SU-DHL-6 (cell line): ENCODE results near the gene TMEM250.
"Not testable (repeated sequence)": the region's sequence is repeated elsewhere in the genome, so short reads cannot be mapped to it uniquely, and the experiment has no call there.

Experiments
- H2AFZ ChIP-seq: fragments of 200-600 bp; sonication (generic); 2 replicates; pipeline ENCODE4 v1.6.1; 2014; ENCODE audit warnings: low read depth, mild to moderate bottlenecking, moderate library complexity, mixed read lengths, antibody characterized with exemption, low read length; ENCODE audit not compliant: severe bottlenecking
- H3F3A ChIP-seq: fragments of 200-600 bp; shearing (Covaris generic); 2 replicates; pipeline ENCODE4 v1.6.0; 2016; ENCODE audit warnings: antibody characterized with exemption, mild to moderate bottlenecking; ENCODE audit not compliant: insufficient read depth
- H3K27ac ChIP-seq: fragments of 200-600 bp; sonication (generic); 2 replicates; pipeline ENCODE4 v1.5.1; 2016; ENCODE audit warnings: low read depth, mild to moderate bottlenecking, low read length, moderate library complexity, mixed read lengths
- H3K27me3 ChIP-seq: fragments of 200-600 bp; sonication (generic), shearing (Covaris generic); 2 replicates; pipeline ENCODE4 v1.6.0; 2014; ENCODE audit warnings: mild to moderate bottlenecking, low read length
- H3K36me3 ChIP-seq: fragments of 200-600 bp; sonication (generic); 2 replicates; pipeline ENCODE4 v1.6.1; 2014; ENCODE audit warnings: mild to moderate bottlenecking, low read length, mixed read lengths
- H3K4me2 ChIP-seq: fragments of 300-600, 200-600 bp; shearing (Covaris generic), sonication (generic); 2 replicates; pipeline ENCODE4 v1.6.0; 2014; ENCODE audit warnings: low read length, low read depth, mild to moderate bottlenecking; ENCODE audit not compliant: poor library complexity, severe bottlenecking
- H3K4me3 ChIP-seq: fragments of 200-600 bp; sonication (generic); 2 replicates; pipeline ENCODE4 v1.5.1; 2014; ENCODE audit warnings: antibody characterized with exemption, low read length, mild to moderate bottlenecking, mixed read lengths; ENCODE audit not compliant: insufficient read depth, poor library complexity, severe bottlenecking
- H3K79me2 ChIP-seq: fragments of 200-600 bp; sonication (generic); 2 replicates; pipeline ENCODE4 v1.6.1; 2014; ENCODE audit warnings: mild to moderate bottlenecking, low read length, moderate library complexity; ENCODE audit not compliant: insufficient read depth
- H3K9ac ChIP-seq: fragments of 200-600 bp; sonication (generic); 2 replicates; pipeline ENCODE4 v1.7.0; 2014; ENCODE audit warnings: mild to moderate bottlenecking, low read length
- H3K9me2 ChIP-seq: fragments of 200-600 bp; sonication (generic); replicated peaks from 2 replicates; pipeline ENCODE4 v1.6.1; 2014; ENCODE audit warnings: low read length; ENCODE audit not compliant: insufficient read depth
- H3K9me3 ChIP-seq: fragments of 200-600 bp; sonication (generic); 2 replicates; pipeline ENCODE4 v1.6.1; 2014; ENCODE audit warnings: low read length, mixed read lengths; ENCODE audit not compliant: insufficient read depth
- H4K20me1 ChIP-seq: fragments of 200-600 bp; sonication (generic); 2 replicates; pipeline ENCODE4 v1.6.1; 2014; ENCODE audit warnings: low read depth, mild to moderate bottlenecking, antibody characterized with exemption, low read length, moderate library complexity, mixed read lengths
- EZH2phosphoT487 ChIP-seq: fragments of 200-600 bp; sonication (generic), shearing (Covaris generic); conservative IDR thresholded peaks from 2 replicates; pipeline ENCODE4 v1.6.1; 2018; ENCODE audit warnings: mild to moderate bottlenecking, antibody characterized with exemption, low read length, moderate library complexity, mixed read lengths
- TF ChIP-seq, protein P1 (sequence below): fragments of 200-600 bp; sonication (generic); IDR thresholded peaks from one replicate; pipeline ENCODE4 v1.5.1; 2017; ENCODE audit warnings: antibody characterized with exemption, mild to moderate bottlenecking, low read length, moderate library complexity; ENCODE audit not compliant: insufficient read depth, poor library complexity, severe bottlenecking

The TMEM250 gene

DNA sequence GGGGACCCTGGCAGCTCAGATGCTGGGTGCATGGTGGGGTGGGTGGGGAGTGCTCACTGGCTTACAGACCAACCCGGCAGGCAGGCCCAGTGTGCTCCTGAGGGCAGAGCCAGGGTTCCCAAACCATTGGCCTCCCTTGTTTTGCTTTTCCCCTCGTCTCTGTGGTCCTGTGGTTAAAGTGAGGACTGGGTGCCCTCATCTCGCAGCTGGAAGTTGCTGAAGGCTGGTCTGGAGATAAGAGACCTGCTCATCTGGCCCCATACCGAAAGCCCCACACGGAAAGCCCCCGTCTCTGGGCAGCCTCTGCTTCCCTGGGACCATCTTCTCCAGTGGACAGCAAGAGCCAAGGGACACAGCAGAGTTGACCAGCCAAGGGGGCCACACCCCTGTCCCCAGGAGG is 13.8 kb downstream of the TMEM250 start:
- Histone ChIP-seq H4K20me1 (no peaks in the 10 kb centered on the region), H3K9ac (no peak overlapping the region), H3K4me2 (no peak overlapping the region), H3K9me3 (no peaks in the 10 kb centered on the region), H3K4me3 (no peak overlapping the region), H3F3A (no peaks in the 10 kb centered on the region), H3K27ac (no peak overlapping the region), H3K9me2 (no peaks in the 10 kb centered on the region), H3K79me2 (no peaks in the 10 kb centered on the region), H3K27me3 (no peaks in the 10 kb centered on the region), H2AFZ (no peak overlapping the region), H3K36me3 (no peaks in the 10 kb centered on the region)
- no peak for TF ChIP-seq EZH2phosphoT487
- TF ChIP-seq, protein P1, sequence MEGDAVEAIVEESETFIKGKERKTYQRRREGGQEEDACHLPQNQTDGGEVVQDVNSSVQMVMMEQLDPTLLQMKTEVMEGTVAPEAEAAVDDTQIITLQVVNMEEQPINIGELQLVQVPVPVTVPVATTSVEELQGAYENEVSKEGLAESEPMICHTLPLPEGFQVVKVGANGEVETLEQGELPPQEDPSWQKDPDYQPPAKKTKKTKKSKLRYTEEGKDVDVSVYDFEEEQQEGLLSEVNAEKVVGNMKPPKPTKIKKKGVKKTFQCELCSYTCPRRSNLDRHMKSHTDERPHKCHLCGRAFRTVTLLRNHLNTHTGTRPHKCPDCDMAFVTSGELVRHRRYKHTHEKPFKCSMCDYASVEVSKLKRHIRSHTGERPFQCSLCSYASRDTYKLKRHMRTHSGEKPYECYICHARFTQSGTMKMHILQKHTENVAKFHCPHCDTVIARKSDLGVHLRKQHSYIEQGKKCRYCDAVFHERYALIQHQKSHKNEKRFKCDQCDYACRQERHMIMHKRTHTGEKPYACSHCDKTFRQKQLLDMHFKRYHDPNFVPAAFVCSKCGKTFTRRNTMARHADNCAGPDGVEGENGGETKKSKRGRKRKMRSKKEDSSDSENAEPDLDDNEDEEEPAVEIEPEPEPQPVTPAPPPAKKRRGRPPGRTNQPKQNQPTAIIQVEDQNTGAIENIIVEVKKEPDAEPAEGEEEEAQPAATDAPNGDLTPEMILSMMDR = no peak

DNA sequence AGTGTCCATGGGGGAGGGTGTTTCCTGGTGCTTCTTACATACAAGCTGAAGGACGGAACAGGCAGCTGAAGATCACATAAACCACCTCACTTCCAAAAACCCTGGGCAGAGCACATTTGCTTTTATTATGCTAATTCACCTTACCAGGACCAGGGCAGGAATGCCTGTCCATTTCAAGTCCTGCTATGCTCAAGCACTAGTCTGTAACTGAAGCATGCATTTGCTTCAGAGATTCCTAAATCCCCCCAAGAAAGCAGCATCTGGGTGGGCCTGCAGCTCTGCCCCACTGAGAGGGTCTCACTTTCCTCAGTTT is 14.2 kb downstream of the TMEM250 start:
- Histone ChIP-seq H3K4me2 (no peak overlapping the region), H4K20me1 (no peaks in the 10 kb centered on the region), H3K9me2 (no peaks in the 10 kb centered on the region), H3K79me2 (no peaks in the 10 kb centered on the region), H3F3A (no peaks in the 10 kb centered on the region), H3K36me3 (no peaks in the 10 kb centered on the region), H2AFZ (no peak overlapping the region), H3K4me3 (no peak overlapping the region), H3K27me3 (no peaks in the 10 kb centered on the region), H3K9me3 (no peaks in the 10 kb centered on the region), H3K27ac (no peak overlapping the region), H3K9ac (no peak overlapping the region)
- TF ChIP-seq, protein P1 = no peak
- TF ChIP-seq EZH2phosphoT487 = no peak

DNA sequence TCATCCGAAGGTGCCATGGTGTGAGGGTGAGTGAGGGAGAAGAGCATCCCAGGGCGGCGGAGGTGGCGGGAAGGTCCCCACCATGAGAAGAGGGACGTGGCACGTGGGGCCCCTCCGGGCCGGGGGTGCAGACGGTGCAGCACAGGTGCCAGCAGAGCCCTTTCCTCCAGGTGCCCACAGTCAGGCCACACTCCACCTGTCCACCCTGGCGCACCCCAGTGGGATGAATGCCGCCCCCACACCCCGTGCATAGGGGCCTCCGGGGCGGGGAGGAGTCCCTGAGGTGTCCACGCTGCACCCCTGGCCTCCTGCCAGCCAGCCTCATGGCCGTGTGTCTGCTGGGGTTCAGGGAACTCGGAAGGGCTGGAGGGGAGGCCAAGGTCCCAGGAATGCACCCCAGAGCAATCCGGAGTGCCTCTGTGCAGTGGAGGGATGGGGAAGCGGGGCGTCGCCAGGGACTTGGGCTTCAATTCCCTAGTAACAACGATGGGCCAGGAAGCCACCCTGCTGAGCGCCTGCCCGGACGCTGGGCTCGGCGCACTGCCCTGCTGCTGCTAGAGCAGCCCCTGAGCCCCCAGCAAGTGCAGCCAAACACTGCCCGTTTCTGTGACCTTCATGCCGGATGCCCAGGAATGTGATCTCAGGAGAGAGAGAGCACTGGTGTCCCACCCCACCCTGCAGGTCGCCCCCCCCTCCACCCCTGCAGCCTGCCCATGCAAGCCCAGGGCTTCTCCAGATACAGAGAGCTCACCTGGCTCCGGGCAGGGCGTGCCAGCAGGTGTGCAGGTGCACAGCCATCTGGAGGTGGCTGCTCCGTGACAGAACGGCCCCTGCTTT is 14.8 kb downstream of the TMEM250 start:
- H3K27ac ChIP-seq = no peak overlapping the region
- H3K79me2 ChIP-seq = no peaks in the 10 kb centered on the region
- no peak overlapping the region for H2AFZ ChIP-seq
- H3K36me3 ChIP-seq = no peaks in the 10 kb centered on the region
- no peak overlapping the region for H3K4me3 ChIP-seq
- no peaks in the 10 kb centered on the region for H3K9me3 ChIP-seq
- no peaks in the 10 kb centered on the region for H3K27me3 ChIP-seq
- TF ChIP-seq, protein P1 = no peak
- TF ChIP-seq EZH2phosphoT487 = no peak
- H4K20me1 ChIP-seq = no peaks in the 10 kb centered on the region
- no peak overlapping the region for H3K9ac ChIP-seq
- H3K9me2 ChIP-seq = no peaks in the 10 kb centered on the region
- H3K4me2 ChIP-seq = no peak overlapping the region
- no peaks in the 10 kb centered on the region for H3F3A ChIP-seq

DNA sequence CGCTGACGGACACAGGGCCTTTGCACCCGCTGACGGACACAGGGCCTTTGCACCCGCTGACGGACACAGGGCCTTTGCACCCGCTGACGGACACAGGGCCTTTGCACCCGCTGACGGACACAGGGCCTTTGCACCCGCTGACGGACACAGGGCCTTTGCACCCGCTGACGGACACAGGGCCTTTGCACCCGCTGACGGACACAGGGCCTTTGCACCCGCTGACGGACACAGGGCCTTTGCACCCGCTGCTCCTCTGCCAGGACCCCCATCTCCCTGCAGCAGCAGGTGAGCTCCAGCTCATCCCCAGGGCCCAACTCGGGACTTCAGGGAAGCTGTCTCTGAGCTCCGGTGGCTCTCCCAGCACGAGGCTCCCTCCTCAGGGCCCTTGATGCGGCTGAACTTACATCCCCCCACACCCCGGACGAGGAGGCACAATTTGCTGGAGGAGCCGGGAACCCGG is 17.0 kb downstream of the TMEM250 start:
- not testable (repeated sequence) for H3K9ac ChIP-seq

More for the DNA sequence above, 17.0 kb downstream of the TMEM250 start:
- not testable (repeated sequence) for H3K36me3 ChIP-seq, H3K4me2 ChIP-seq, H3K9me2 ChIP-seq, H3K9me3 ChIP-seq, H2AFZ ChIP-seq, H3K27me3 ChIP-seq, H3K27ac ChIP-seq, H3K79me2 ChIP-seq, H4K20me1 ChIP-seq, H3K4me3 ChIP-seq, H3F3A ChIP-seq
